ENCODE results near the gene NDUFS6.

The NDUFS6 gene

GRCh38 chr5:1819458-1819857 is 18.3 kb downstream of the NDUFS6 start:
- TF ChIP-seq, protein P1, sequence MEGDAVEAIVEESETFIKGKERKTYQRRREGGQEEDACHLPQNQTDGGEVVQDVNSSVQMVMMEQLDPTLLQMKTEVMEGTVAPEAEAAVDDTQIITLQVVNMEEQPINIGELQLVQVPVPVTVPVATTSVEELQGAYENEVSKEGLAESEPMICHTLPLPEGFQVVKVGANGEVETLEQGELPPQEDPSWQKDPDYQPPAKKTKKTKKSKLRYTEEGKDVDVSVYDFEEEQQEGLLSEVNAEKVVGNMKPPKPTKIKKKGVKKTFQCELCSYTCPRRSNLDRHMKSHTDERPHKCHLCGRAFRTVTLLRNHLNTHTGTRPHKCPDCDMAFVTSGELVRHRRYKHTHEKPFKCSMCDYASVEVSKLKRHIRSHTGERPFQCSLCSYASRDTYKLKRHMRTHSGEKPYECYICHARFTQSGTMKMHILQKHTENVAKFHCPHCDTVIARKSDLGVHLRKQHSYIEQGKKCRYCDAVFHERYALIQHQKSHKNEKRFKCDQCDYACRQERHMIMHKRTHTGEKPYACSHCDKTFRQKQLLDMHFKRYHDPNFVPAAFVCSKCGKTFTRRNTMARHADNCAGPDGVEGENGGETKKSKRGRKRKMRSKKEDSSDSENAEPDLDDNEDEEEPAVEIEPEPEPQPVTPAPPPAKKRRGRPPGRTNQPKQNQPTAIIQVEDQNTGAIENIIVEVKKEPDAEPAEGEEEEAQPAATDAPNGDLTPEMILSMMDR (IDR thresholded peaks at IDR 0.05; ENCODE audit: low read depth, low read length), result no peak
- H3K4me3 ChIP-seq (ENCODE audit: low read depth, low read length), result no peak overlapping the region

DNA sequence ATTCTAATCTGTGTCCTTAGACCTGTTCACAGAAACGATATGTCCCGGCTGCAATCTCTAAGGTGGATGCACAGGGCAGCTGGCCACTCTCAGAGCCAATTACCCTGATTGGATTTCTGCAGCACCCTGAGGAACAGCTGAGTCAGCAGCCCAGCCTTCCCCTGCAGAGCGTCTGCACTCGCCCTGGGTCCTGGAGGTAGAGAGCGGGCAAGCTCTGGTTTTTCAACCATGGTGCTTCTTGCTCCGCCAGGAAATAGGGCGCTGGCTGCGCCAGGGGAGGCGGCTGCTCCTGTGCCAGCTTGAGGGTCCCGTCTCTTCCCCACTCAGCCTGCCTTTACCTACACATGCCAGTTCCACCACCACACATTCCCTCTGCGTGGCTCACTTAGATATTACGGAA is 19.2 kb downstream of the NDUFS6 start:
- TF ChIP-seq, protein P1 (IDR thresholded peaks at IDR 0.05; ENCODE audit: low read depth, low read length), result no peak
- no peak overlapping the region for H3K4me3 ChIP-seq (ENCODE audit: low read depth, low read length)

- TF ChIP-seq, protein P1 (IDR thresholded peaks at IDR 0.05; ENCODE audit: low read depth, low read length), result no peak
- no peak overlapping the region for H3K4me3 ChIP-seq (ENCODE audit: low read depth, low read length)
These were observed 19.7 kb downstream of the NDUFS6 start for GRCh38 chr5:1820926-1821325.

DNA sequence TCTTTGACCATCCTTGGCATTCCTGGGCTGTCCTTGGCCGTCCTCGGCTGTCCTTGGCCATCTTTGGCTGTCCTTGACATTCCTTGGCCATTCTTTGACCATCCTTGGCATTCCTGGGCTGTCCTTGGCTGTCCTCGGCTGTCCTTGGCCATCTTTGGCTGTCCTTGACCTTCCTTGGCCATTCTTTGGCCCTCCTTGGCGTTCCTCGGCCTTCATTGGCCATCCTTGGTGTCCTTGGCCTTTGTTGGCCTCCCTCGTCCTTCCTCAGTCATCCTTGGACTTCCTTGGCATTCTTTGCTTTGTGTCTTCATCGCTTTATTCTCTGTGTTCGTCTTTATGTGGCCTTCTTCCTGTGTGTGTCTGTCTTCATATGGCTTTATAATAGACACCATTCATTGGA is 20.7 kb downstream of the NDUFS6 start:
- TF ChIP-seq, protein P1 (IDR thresholded peaks at IDR 0.05; ENCODE audit: low read depth, low read length), result no peak
- no peak overlapping the region for H3K4me3 ChIP-seq (ENCODE audit: low read depth, low read length)

DNA sequence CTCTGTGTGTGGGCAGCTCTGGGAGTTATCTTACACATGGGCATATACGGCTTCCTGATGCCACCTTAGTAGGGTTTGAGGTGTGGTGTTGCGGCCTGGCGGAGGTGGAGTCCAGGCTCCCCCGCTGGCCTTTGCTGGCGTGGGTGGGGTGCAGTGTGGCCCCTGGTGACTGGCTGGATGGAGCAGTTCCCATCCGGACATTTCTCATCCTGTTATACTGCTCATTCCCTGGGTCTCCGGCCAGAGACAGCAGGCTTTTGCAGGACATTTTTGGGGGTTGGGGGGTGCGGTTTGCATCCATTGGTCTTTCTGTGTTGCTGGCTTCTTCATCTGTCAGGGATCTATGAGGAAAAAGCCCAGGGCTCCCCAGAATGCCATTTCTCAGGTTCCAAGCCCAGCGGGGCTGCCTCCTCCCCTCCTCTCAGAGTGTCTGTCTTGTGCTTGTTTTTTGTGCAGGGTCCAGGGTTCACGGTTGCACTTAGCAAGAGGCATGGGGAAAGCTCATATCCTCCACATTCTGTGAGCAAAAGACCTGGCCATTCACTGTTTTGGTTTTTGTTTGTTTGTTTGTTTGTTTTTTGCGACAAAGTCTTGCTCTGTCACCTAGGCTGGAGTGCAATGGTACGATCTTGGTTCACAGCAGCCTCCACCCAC is 22.3 kb downstream of the NDUFS6 start:
- TF ChIP-seq, protein P1 (IDR thresholded peaks at IDR 0.05; ENCODE audit: low read depth, low read length), result no peak
- no peak overlapping the region for H3K4me3 ChIP-seq (ENCODE audit: low read depth, low read length)

DNA sequence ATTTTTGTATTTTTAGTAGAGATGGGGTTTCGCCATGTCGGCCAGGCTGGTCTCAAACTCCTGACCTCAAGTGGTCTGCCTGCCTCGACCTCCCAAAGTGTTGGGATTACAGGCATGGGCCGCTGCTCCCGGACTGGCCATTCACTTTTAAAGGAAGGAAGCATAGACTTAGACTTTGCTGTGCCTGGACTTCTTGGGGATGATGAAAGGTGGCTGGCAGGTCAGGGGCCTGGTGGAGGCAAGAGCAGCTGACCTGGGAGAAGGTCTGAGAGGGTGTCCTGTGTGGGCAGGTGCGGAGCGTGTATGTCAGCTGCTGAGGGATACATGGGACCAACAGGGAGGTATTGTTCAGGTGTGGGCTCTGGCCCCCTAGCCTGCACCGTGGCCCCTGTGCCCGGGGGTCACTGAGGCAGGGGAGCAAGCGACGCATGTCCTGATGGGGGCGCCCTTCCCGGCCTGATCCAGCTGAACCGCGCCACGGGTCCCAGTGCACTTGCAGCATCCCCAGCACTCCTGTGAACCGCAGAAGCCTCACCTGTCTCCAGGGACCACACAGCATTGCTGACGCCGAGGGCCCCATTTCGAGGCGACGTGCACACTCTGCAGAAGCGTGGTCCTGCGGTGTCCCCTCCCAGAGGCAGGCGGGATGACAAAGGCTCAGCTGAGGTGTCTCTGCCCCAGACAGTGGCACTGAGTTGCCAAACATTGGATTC is 23.1 kb downstream of the NDUFS6 start:
- no peak overlapping the region for H3K4me3 ChIP-seq (ENCODE audit: low read depth, low read length)
- TF ChIP-seq, protein P1 (IDR thresholded peaks at IDR 0.05; ENCODE audit: low read depth, low read length), result no peak

All from WI38 (cell line).